Measurements from ENCODE around the gene C9orf57.
"Not testable (repeated sequence)": the region's sequence is repeated elsewhere in the genome, so short reads cannot be mapped to it uniquely, and the experiment has no call there.

C9orf57 gene

GRCh38 chr9:72023596-72023995 is 36.8 kb downstream of the C9orf57 start:
- DNase-seq (ENCODE audit: low read depth in 2 of 2) = no peak

GRCh38 chr9:72022841-72023240 is 37.6 kb downstream of the C9orf57 start:
- peak; percentile 68 to 72 for DNase-seq (ENCODE audit: low read depth in 2 of 2)

DNA sequence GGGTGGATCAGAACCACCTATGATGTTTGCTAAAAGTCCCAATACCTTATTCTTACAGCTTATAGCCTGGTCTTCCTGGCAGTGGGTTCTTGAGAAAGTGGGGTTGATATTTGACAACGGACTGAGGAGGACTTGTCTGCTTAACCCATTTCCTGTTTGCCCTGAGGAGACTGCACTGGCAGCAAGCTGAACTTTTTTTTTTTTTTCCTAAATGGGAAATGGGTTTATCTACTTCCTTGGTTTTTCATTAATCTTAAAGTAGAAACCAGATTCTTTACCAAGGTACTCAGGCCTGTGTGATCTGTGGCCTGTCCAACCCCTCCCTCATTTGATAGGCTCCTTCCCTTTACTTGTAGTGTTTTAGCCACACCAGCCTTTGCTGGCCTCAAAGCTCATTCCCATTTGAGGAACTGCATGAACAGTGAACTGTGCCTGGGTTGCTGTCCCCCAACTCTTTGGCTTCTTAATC is 47.1 kb downstream of the C9orf57 start:
- DNase-seq (ENCODE audit: low read depth in 2 of 2) = no peak

DNA sequence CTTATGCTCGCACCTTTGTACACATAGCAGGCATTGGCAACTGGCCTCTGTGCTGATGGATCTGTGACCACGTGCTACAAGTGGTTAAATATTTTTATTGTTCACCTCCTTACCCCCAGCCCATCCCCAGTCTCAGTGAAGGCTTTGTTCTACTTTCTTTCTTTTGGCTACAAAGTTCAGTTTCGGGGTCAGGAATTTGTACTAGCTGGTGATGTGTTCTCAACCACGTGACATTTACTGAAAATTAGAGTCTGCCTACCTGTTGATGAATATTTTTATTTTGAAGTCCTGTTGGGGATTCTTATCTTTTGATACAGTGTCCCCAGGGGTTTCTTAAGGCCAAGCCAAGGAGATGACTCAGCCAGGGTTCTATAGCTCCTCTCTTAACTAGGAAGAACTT is 47.8 kb downstream of the C9orf57 start:
- DNase-seq (ENCODE audit: low read depth in 2 of 2) = no peak

DNA sequence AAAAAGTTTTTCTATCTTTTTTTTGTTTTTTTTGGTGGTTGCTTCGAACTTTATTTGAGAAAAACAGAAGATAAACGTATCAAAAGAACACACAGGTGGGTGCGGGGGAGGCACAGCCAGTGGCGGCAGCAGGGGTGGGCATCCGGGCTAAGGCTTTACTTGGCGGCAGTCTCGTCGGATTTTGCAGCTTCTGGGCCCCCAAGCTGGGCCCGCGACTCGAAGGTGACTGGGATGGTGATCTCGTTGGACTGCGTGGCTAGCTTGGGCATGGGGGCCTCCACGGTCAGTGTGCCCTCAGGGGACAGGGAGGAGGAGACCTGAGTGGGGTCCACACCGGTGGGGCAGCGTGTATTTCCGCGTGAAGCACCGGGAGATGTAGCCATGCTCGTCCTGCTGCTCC is 52.7 kb downstream of the C9orf57 start:
- not testable (repeated sequence) for DNase-seq (ENCODE audit: low read depth in 2 of 2)

- DNase-seq (ENCODE audit: low read depth in 2 of 2) = no peak
These were observed 53.9 kb downstream of the C9orf57 start for GRCh38 chr9:72006501-72006900.

DNA sequence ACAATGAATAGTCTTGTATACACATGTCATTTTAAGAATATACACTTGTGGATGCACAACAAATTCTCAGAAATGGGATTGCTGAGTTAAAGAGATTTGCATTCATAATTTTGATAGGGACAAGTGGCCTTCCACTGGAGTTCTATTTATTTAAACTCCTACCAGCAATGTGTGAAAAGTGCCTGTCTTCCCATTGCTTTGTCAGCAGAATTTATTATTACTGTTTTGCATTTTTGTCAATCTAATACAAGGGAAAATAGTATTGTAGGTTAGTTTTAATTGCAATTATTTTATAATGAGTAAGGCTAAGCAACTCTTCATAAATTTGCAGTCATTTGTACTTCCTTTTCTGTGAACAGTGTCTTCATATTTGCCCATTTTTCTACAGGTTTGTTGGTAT is 55.0 kb downstream of the C9orf57 start:
- DNase-seq (ENCODE audit: low read depth in 2 of 2) = no peak
